HCT116 (cell line): Measurements from ENCODE around the gene ARL13B. TPM values are rescaled to one million over a fixed set of nuclear protein-coding genes. Genes with fewer than 3 reads are reported as not detected.

Experiments used
- ATAC-seq: fragments of 200-7000 bp; cut with Tn5 transposase; 2 replicates; pipeline ENCODE4 v1.9.1; 2020; ENCODE audit warnings: mild to moderate bottlenecking, moderate library complexity
- BruUV-seq: library from RNA; stranded (reverse); fragments of 400-500 nt; replicated peaks from 2 replicates; lab custom pipeline; 2021; lab: Mats Ljungman, UMichigan
- CTCF ChIA-PET: fragments of 300-600 bp; sonication (Branson Sonifier 250); formaldehyde crosslinking; loops from one replicate; lab custom pipeline; 2021; ENCODE audit warnings: antibody characterized with exemption; lab: Charles Lee
- POLR2A ChIA-PET: fragments of 300-600, 350-600 bp; sonication (Branson Sonifier 250); formaldehyde crosslinking; loops from one replicate; lab custom pipeline; 2021; ENCODE audit warnings: antibody characterized with exemption; lab: Charles Lee
- RAD21 ChIA-PET, 2 experiments: fragments of 300-600 bp; sonication (Branson Sonifier 250); formaldehyde crosslinking; loops; one replicate each; lab custom pipeline; 2023; ENCODE audit warnings: low total read pairs in 2 of 2; ENCODE audit not compliant: uncharacterized antibody in 2 of 2, unreplicated experiment in 2 of 2, low non-redundant PET in 1 of 2; lab: Charles Lee
- DNase-seq: peaks from one replicate; pipeline ENCODE4 v3.0.0-alpha.2; 2010; ENCODE audit warnings: low read depth, low spot score
- H2AFZ ChIP-seq: fragments of 200-600 bp; shearing (Covaris generic), sonication (generic); 2 replicates; pipeline ENCODE4 v1.6.1; 2017; ENCODE audit warnings: low read depth, mixed run types, mixed read lengths, antibody characterized with exemption, low read length; ENCODE audit not compliant: poor library complexity, severe bottlenecking
- H3K27ac ChIP-seq: 2 replicates; pipeline ENCODE4 v1.5.1; 2012; ENCODE audit warnings: low read depth, low read length
- H3K27me3 ChIP-seq: fragments of 200-600 bp; sonication (generic); 2 replicates; pipeline ENCODE4 v1.6.1; 2016; ENCODE audit warnings: mixed run types, low read length, mixed read lengths; ENCODE audit not compliant: insufficient read depth
- H3K36me3 ChIP-seq, 2 experiments: fragments of 200-500 bp in 1 of 2; fragments of 200-600 bp in 1 of 2; sonication (Bioruptor generic) in 1 of 2; sonication (generic) in 1 of 2; 2 replicates each; pipeline versions ENCODE4 v1.5.1 to v1.6.1; 2014 to 2016; ENCODE audit warnings: low read length in 2 of 2, inconsistent platforms in 1 of 2, mixed read lengths in 1 of 2, mixed run types in 1 of 2; ENCODE audit not compliant: insufficient read depth in 2 of 2, control insufficient read depth in 1 of 2
- H3K4me1 ChIP-seq, 2 experiments: fragments of 200-600 bp in 1 of 2; sonication (generic) in 1 of 2; 2 replicates each; pipeline versions ENCODE4 v1.5.1 to v1.6.1; 2012 to 2017; ENCODE audit warnings: low read length in 2 of 2, inconsistent platforms in 1 of 2, mild to moderate bottlenecking in 1 of 2, mixed read lengths in 1 of 2, mixed run types in 1 of 2, moderate library complexity in 1 of 2; ENCODE audit not compliant: insufficient read depth in 2 of 2, control insufficient read depth in 1 of 2
- H3K4me2 ChIP-seq: fragments of 200-600 bp; sonication (generic); 2 replicates; pipeline ENCODE4 v1.6.1; 2017; ENCODE audit warnings: mixed run types, low read length, mixed read lengths
- H3K4me3 ChIP-seq, 2 experiments: fragments of 200-600 bp in 1 of 2; sonication (generic) in 1 of 2; replicated peaks in 1 of 2; 2 replicates each; pipeline ENCODE4 v1.5.1; 2011 to 2016; ENCODE audit warnings: low read length in 2 of 2, control low read depth in 1 of 2, low read depth in 1 of 2, mild to moderate bottlenecking in 1 of 2, mixed read lengths in 1 of 2, mixed run types in 1 of 2
- H3K79me2 ChIP-seq: fragments of 200-600 bp; sonication (generic); 2 replicates; pipeline ENCODE4 v1.6.1; 2017; ENCODE audit warnings: mild to moderate bottlenecking, mixed run types, low read length, moderate library complexity, mixed read lengths; ENCODE audit not compliant: insufficient read depth
- H3K9ac ChIP-seq: fragments of 200-600 bp; sonication (generic); 2 replicates; pipeline ENCODE4 v1.6.1; 2016; ENCODE audit warnings: low read length, mixed read lengths
- H3K9me2 ChIP-seq: fragments of 200-600 bp; sonication (generic), shearing (Covaris generic); 2 replicates; pipeline ENCODE4 v1.6.1; 2017; ENCODE audit warnings: mixed run types, mild to moderate bottlenecking, moderate library complexity; ENCODE audit not compliant: insufficient read depth
- H3K9me3 ChIP-seq, 2 experiments: fragments of 200-500 bp in 1 of 2; fragments of 200-600 bp in 1 of 2; sonication (Bioruptor generic) in 1 of 2; sonication (generic) in 1 of 2; 2 replicates each; pipeline ENCODE4 v1.6.1; 2014 to 2017; ENCODE audit warnings: low read length in 2 of 2, mixed read lengths in 2 of 2, inconsistent platforms in 1 of 2, low read depth in 1 of 2, mild to moderate bottlenecking in 1 of 2, mixed run types in 1 of 2, moderate library complexity in 1 of 2; ENCODE audit not compliant: control insufficient read depth in 1 of 2, insufficient read depth in 1 of 2
- H4K20me1 ChIP-seq: fragments of 200-600 bp; sonication (generic), shearing (Covaris generic); 2 replicates; pipeline ENCODE4 v1.6.1; 2017; ENCODE audit warnings: mixed run types, mild to moderate bottlenecking, moderate library complexity; ENCODE audit not compliant: insufficient read depth
- CEBPB ChIP-seq: IDR thresholded peaks from 2 replicates; pipeline ENCODE4 v1.6.1; 2012; ENCODE audit warnings: low read depth
- POLR2AphosphoS5 ChIP-seq: IDR thresholded peaks from 2 replicates; pipeline ENCODE4 v1.6.1; 2011; ENCODE audit warnings: mild to moderate bottlenecking, low read depth, low read length, moderate library complexity
- RAD21 ChIP-seq: IDR thresholded peaks from 2 replicates; pipeline ENCODE4 v1.6.1; 2012; ENCODE audit warnings: low read depth, mild to moderate bottlenecking
- TCF7L2 ChIP-seq: IDR thresholded peaks from 2 replicates; pipeline ENCODE4 v1.7.0; 2011; ENCODE audit warnings: borderline replicate concordance, inconsistent platforms; ENCODE audit not compliant: insufficient read depth, insufficient read length; ENCODE audit errors: extremely low read depth
- YY1 ChIP-seq: IDR thresholded peaks from 2 replicates; pipeline ENCODE4 v1.6.1; 2011; ENCODE audit warnings: low read length, low read depth, moderate library complexity, mild to moderate bottlenecking; ENCODE audit not compliant: insufficient replicate concordance; ENCODE audit errors: extremely low read depth
- ZNF274 ChIP-seq: fragments of 200-500 bp; sonication (Bioruptor generic); IDR thresholded peaks from 2 replicates; pipeline ENCODE4 v1.6.1; 2014; ENCODE audit warnings: mild to moderate bottlenecking, low read depth, low read length, inconsistent platforms
- intact Hi-C: fragments of 100-400 bp; cut with micrococcal nuclease; formaldehyde crosslinking; loops from 2 replicates; pipeline ENCODE4 v1.10.0; 2022
- total RNA-seq: library from RNA; stranded (reverse); gene quantifications from one replicate; pipeline ENCODE4 v1.2.1, GENCODE V29; 2021; ENCODE audit not compliant: unreplicated experiment
- TF ChIP-seq, protein P1 (sequence below): IDR thresholded peaks from 2 replicates; pipeline ENCODE4 v1.6.1; 2012; ENCODE audit warnings: low read depth
- TF ChIP-seq, protein P2 (sequence below): IDR thresholded peaks from 2 replicates; pipeline ENCODE4 v1.6.1; 2012
- TF ChIP-seq, protein P3 (sequence below), 3 experiments: fragments of 200-600 bp in 1 of 3; sonication (generic) in 1 of 3; IDR thresholded peaks in 2 of 3; conservative IDR thresholded peaks in 1 of 3; 2 replicates each; pipeline ENCODE4 v1.5.1; 2012 to 2017; ENCODE audit warnings: low read depth in 2 of 3, low read length in 2 of 3, antibody characterized with exemption in 1 of 3, borderline replicate concordance in 1 of 3, control low read depth in 1 of 3, mild to moderate bottlenecking in 1 of 3, mixed read lengths in 1 of 3, mixed run types in 1 of 3, moderate library complexity in 1 of 3; ENCODE audit not compliant: insufficient read depth in 1 of 3

Gene ARL13B
- total RNA-seq, 1 experiment from 2014 or later: 8.2 TPM

DNA sequence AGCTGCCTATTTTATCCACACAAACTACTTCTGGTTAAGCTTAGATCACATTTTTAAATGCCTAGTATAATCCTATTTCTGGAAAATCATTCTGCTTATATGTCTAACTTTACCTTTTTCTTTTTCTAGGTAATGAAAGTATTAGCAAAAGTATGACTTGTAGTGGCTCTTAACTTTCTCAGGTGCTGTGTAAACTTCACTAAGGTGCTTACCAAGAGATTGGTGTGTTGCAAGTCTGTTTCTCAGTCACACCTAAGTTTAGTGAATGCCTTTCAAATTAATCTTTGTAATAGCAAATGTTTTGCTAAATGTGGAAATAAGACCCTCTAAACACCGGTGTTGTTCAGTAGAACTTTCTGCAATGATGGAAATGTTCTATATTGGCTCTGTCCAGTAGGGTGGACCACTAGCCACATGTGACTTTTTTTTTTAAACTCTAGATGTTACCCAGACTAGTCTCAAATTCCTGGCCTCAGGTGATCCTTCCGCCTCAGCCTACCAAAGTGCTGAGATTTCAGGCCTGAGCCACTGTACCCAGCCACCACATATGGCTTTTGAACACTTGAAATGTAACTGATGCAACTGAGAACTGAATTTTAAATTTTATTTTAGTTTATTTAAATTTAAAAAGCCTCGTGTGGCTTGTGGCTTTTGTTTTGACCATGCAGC, 22.0 kb downstream of the ARL13B start (continued):
- TF ChIP-seq, protein P1, sequence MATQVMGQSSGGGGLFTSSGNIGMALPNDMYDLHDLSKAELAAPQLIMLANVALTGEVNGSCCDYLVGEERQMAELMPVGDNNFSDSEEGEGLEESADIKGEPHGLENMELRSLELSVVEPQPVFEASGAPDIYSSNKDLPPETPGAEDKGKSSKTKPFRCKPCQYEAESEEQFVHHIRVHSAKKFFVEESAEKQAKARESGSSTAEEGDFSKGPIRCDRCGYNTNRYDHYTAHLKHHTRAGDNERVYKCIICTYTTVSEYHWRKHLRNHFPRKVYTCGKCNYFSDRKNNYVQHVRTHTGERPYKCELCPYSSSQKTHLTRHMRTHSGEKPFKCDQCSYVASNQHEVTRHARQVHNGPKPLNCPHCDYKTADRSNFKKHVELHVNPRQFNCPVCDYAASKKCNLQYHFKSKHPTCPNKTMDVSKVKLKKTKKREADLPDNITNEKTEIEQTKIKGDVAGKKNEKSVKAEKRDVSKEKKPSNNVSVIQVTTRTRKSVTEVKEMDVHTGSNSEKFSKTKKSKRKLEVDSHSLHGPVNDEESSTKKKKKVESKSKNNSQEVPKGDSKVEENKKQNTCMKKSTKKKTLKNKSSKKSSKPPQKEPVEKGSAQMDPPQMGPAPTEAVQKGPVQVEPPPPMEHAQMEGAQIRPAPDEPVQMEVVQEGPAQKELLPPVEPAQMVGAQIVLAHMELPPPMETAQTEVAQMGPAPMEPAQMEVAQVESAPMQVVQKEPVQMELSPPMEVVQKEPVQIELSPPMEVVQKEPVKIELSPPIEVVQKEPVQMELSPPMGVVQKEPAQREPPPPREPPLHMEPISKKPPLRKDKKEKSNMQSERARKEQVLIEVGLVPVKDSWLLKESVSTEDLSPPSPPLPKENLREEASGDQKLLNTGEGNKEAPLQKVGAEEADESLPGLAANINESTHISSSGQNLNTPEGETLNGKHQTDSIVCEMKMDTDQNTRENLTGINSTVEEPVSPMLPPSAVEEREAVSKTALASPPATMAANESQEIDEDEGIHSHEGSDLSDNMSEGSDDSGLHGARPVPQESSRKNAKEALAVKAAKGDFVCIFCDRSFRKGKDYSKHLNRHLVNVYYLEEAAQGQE: no peak
- no peak for TF ChIP-seq TCF7L2
- TF ChIP-seq RAD21: no peak
- no peak for TF ChIP-seq POLR2AphosphoS5
- TF ChIP-seq YY1: no peak
- no peak for TF ChIP-seq CEBPB
- TF ChIP-seq ZNF274: no peak
- TF ChIP-seq, protein P2, sequence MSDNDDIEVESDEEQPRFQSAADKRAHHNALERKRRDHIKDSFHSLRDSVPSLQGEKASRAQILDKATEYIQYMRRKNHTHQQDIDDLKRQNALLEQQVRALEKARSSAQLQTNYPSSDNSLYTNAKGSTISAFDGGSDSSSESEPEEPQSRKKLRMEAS: no peak

DNA sequence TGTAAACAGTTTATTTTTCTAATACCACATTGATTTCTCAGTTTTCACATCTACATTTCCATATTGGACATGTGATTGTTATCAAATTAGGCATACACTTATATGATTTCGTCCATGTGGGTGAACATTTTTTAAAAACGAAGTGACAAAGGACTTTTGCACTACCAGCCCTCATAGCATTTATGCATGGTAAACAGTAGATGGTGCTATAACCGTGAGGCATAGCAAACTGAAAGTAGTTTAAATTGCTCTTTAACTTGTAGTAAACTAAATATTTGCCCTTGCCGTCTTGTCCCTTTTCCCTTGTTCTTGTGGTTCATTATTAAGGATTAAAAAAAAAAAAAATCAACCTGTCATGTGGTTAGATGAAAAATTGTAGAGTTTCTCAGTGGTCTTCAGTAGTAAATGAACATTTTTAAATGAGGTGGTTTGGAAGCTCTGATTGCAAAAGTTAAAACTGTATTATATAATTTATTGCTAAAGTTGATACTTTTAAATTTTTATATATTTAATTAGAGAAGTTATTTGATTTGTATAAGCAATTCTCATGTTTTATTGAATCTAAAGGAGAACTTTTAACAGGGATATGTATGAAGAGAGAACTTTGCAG, 24.5 kb downstream of the ARL13B start:
- Histone ChIP-seq H3K36me3 (no peaks in the 10 kb centered on the region), H3K27me3 (no peaks in the 10 kb centered on the region), H3K4me2 (peak overlapping the region; percentile 40; the same call in 1 of the 2 replicates), H3K4me3 (no peak overlapping the region), H3K27ac (no peak overlapping the region), H3K9me2 (no peaks in the 10 kb centered on the region), H3K9me3 (no peaks in the 10 kb centered on the region), H3K79me2 (no peaks in the 10 kb centered on the region), H4K20me1 (no peaks in the 10 kb centered on the region), H2AFZ (no peak overlapping the region), H3K9ac (no peak overlapping the region), H3K4me1 (0 out of 4 replicates have a peak, but pooled peaks cover 0 to 2% of the 10 kb centered on the region in 2 experiments)
- TF ChIP-seq RAD21 (peak; percentile 57), YY1 (no peak)
- TF ChIP-seq, protein P3, sequence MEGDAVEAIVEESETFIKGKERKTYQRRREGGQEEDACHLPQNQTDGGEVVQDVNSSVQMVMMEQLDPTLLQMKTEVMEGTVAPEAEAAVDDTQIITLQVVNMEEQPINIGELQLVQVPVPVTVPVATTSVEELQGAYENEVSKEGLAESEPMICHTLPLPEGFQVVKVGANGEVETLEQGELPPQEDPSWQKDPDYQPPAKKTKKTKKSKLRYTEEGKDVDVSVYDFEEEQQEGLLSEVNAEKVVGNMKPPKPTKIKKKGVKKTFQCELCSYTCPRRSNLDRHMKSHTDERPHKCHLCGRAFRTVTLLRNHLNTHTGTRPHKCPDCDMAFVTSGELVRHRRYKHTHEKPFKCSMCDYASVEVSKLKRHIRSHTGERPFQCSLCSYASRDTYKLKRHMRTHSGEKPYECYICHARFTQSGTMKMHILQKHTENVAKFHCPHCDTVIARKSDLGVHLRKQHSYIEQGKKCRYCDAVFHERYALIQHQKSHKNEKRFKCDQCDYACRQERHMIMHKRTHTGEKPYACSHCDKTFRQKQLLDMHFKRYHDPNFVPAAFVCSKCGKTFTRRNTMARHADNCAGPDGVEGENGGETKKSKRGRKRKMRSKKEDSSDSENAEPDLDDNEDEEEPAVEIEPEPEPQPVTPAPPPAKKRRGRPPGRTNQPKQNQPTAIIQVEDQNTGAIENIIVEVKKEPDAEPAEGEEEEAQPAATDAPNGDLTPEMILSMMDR (IDR thresholded peaks at IDR 0.05 in 2 of 3, conservative IDR thresholded peaks at IDR 0.05 in 1 of 3; ENCODE audit: borderline replicate concordance in 1 of 3, insufficient read depth in 1 of 3, low read depth in 2 of 3, low read length in 2 of 3): peak; percentile 51 to 86 (median 77); a peak in 5 of 6 replicates
- ChIA-PET POLR2A (no interaction called here), CTCF (interaction anchor here (0.7 to 2.1 kb wide), 6 partner anchors 12 to 98 kb away, joined by 3 to 10 read pairs (median 4); partner anchors contain the start of gene ARL13B), RAD21 (no interaction called here)
- intact Hi-C loops: loop anchor here (2.0 kb wide), 1 partner anchor 64 kb away; no protein-coding TSS in a partner anchor
- ATAC-seq (peak; percentile 63), DNase-seq (peak; percentile 37)
- no TSS peak for BruUV-seq
